ENCODE data around the gene LHX4. TPM values are rescaled to one million over a fixed set of nuclear protein-coding genes. Genes with fewer than 3 reads are reported as not detected.

LHX4 gene
- total and polyA plus RNA-seq, 2 of the 13 experiments (the other 11 are each of a cell fraction or from before 2014, with no cell fraction given) = 0.03 to 0.07 TPM

DNA sequence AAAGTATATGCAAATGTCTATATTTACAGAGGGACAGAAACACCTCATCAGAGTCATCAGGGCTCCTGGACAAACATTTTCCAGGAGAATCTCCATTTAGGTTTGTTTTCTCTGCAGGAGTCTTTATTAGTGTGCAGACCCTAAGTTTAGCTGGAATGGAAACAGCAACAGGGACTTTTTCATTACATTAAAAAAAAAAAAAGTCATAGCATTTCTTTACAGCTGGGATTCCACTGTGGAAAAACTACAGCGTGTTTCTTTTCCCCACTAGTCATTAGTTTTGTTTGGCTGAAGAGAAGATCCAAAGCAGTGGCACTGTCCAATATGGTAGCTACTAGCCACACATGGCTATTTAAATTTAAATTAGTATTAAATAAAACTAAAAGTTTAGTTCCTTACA, 49.6 kb downstream of the LHX4 start:
- Histone ChIP-seq H3K27me3 (ENCODE audit: control insufficient read depth in 1 of 2, insufficient read depth in 2 of 2, low read length in 2 of 2) (no peaks in the 10 kb centered on the region), H3K9me3 (ENCODE audit: low read length) (no peaks in the 10 kb centered on the region), H3K4me1 (ENCODE audit: insufficient read depth, low read length) (no peaks in the 10 kb centered on the region), H4K20me1 (ENCODE audit: insufficient read depth, low read length) (no peaks in the 10 kb centered on the region), H3K79me2 (ENCODE audit: insufficient read depth, low read length) (no peaks in the 10 kb centered on the region), H3K27ac (ENCODE audit: extremely low read length, insufficient read depth, low read length) (no peak overlapping the region), H3K36me3 (replicated peaks in 1 of 2; ENCODE audit: control insufficient read depth in 1 of 2, insufficient read depth in 2 of 2, low read length in 2 of 2) (peaks cover 1 to 25% of the 10 kb centered on the region in 2 experiments; a peak in 3 of 5 replicates), H3K4me2 (ENCODE audit: low read depth, low read length) (no peak overlapping the region), H3K9ac (ENCODE audit: insufficient read depth, low read depth, low read length) (no peak overlapping the region), H3K4me3 (replicated peaks in 1 of 3; ENCODE audit: insufficient read depth in 1 of 3, low read depth in 2 of 3, low read length in 3 of 3) (no peak overlapping the region), H2AFZ (ENCODE audit: low read length) (no peak overlapping the region)
- intact Hi-C loops (cut with micrococcal nuclease; ENCODE audit: unreplicated experiment) = no loop called here
- TF ChIP-seq NCOR1 (IDR thresholded peaks at IDR 0.05; ENCODE audit: borderline replicate concordance, low read length) (no peak), KDM3A (CRISPR knock-in tag; IDR thresholded peaks at IDR 0.05; ENCODE audit: low read depth) (no peak), SRSF9 (IDR thresholded peaks at IDR 0.05; ENCODE audit: borderline replicate concordance, insufficient read depth, low read depth, low read length, poor library complexity, severe bottlenecking) (no peak), ZNF776 (CRISPR knock-in tag; IDR thresholded peaks at IDR 0.05) (no peak), SYNCRIP (IDR thresholded peaks at IDR 0.05; ENCODE audit: insufficient read depth, low read depth, low read length) (no peak), MTA1 (CRISPR knock-in tag; IDR thresholded peaks at IDR 0.05; ENCODE audit: borderline replicate concordance) (no peak), ZNF484 (CRISPR knock-in tag; IDR thresholded peaks at IDR 0.05; ENCODE audit: borderline replicate concordance, low read depth) (no peak), ZBTB1 (CRISPR knock-in tag; IDR thresholded peaks at IDR 0.05; ENCODE audit: borderline replicate concordance) (no peak)
- POLR2A ChIA-PET = no interaction called here
- no peak for DNase-seq (ENCODE audit: low spot score)
- in situ Hi-C loops (cut with HindIII; ENCODE audit: extremely low pct_ligation_motif_present, low pct_unique_long_range_greater_than_20kb) = no loop called here
- BruUV-seq (replicated peaks) = no TSS peak
- 96% methylated on average over 1 of the region's 1 CpG for WGBS (ENCODE audit: low lambda C conversion rate)
- no peak for FAIRE-seq
- no peak for ATAC-seq
- CTCF ChIA-PET (ENCODE audit: low intra/inter-chr PET ratio, low total read pairs) = no interaction called here

- 96% methylated on average over 2 of the region's 2 CpGs for WGBS (ENCODE audit: low lambda C conversion rate)
- POLR2A ChIA-PET = no interaction called here
- TF ChIP-seq ZNF256 (CRISPR knock-in tag; conservative IDR thresholded peaks at IDR 0.05) (no peak), ZBTB38 (CRISPR knock-in tag; IDR thresholded peaks at IDR 0.05) (no peak), KLF9 (CRISPR knock-in tag; IDR thresholded peaks at IDR 0.05; ENCODE audit: low read depth) (no peak), ZBTB10 (CRISPR knock-in tag; IDR thresholded peaks at IDR 0.05; ENCODE audit: borderline replicate concordance) (no peak)
- TF ChIP-seq, protein P1, sequence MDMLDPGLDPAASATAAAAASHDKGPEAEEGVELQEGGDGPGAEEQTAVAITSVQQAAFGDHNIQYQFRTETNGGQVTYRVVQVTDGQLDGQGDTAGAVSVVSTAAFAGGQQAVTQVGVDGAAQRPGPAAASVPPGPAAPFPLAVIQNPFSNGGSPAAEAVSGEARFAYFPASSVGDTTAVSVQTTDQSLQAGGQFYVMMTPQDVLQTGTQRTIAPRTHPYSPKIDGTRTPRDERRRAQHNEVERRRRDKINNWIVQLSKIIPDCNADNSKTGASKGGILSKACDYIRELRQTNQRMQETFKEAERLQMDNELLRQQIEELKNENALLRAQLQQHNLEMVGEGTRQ (IDR thresholded peaks at IDR 0.05; ENCODE audit: low read depth, low read length) = no peak
- TF ChIP-seq, protein P1 (CRISPR knock-in tag; IDR thresholded peaks at IDR 0.05; ENCODE audit: borderline replicate concordance) = no peak
These were observed 50.6 kb downstream of the LHX4 start for GRCh38 chr1:180280617-180281016.

More at GRCh38 chr1:180280617-180281016, 50.6 kb downstream of the LHX4 start:
- H3K27ac ChIP-seq (ENCODE audit: extremely low read length, insufficient read depth, low read length) = no peak overlapping the region
- DNase-seq (ENCODE audit: low spot score) (no peak), ATAC-seq (no peak), FAIRE-seq (no peak)
- CTCF ChIA-PET (ENCODE audit: low intra/inter-chr PET ratio, low total read pairs) = no interaction called here
- H2AFZ ChIP-seq (ENCODE audit: low read length) = no peak overlapping the region
- no peaks in the 10 kb centered on the region for H3K9me3 ChIP-seq (ENCODE audit: low read length)
- no peaks in the 10 kb centered on the region for H3K27me3 ChIP-seq (ENCODE audit: control insufficient read depth in 1 of 2, insufficient read depth in 2 of 2, low read length in 2 of 2)
- H3K4me2 ChIP-seq (ENCODE audit: low read depth, low read length) = no peak overlapping the region
- BruUV-seq (replicated peaks) = no TSS peak
- peaks cover 1 to 23% of the 10 kb centered on the region in 2 experiments; a peak in 3 of 5 replicates for H3K36me3 ChIP-seq (replicated peaks in 1 of 2; ENCODE audit: control insufficient read depth in 1 of 2, insufficient read depth in 2 of 2, low read length in 2 of 2)
- intact Hi-C loops (cut with micrococcal nuclease; ENCODE audit: unreplicated experiment) (no loop called here), in situ Hi-C loops (cut with HindIII; ENCODE audit: extremely low pct_ligation_motif_present, low pct_unique_long_range_greater_than_20kb) (no loop called here)
- H4K20me1 ChIP-seq (ENCODE audit: insufficient read depth, low read length) = no peaks in the 10 kb centered on the region
- no peaks in the 10 kb centered on the region for H3K79me2 ChIP-seq (ENCODE audit: insufficient read depth, low read length)
- H3K4me1 ChIP-seq (ENCODE audit: insufficient read depth, low read length) = no peaks in the 10 kb centered on the region
- no peak overlapping the region for H3K9ac ChIP-seq (ENCODE audit: insufficient read depth, low read depth, low read length)
- no peak overlapping the region for H3K4me3 ChIP-seq (replicated peaks in 1 of 3; ENCODE audit: insufficient read depth in 1 of 3, low read depth in 2 of 3, low read length in 3 of 3)
